HepG2 (cell line): ENCODE measurements around the gene PRM3. TPM values are rescaled to one million over a fixed set of nuclear protein-coding genes. Genes with fewer than 3 reads are reported as not detected.

Experiments used
- ARNT2 ChIP-seq: sonication (generic); formaldehyde crosslinking; IDR thresholded peaks from 2 replicates; pipeline ENCODE4 v1.8.0; 2022; ENCODE audit warnings: mild to moderate bottlenecking, low read depth, missing genetic modification reagents, moderate library complexity
- ATF7 ChIP-seq, 2 experiments: fragments of 450-650 bp in 1 of 2; sonication (generic) in 1 of 2; formaldehyde crosslinking in 1 of 2; IDR thresholded peaks; 2 replicates each; pipeline versions ENCODE4 v1.4.0 to v1.6.1; 2016 to 2020; ENCODE audit warnings: antibody characterized with exemption in 1 of 2, mild to moderate bottlenecking in 1 of 2, missing genetic modification reagents in 1 of 2
- BCL3 ChIP-seq: sonication (generic); formaldehyde crosslinking; IDR thresholded peaks from 2 replicates; pipeline ENCODE4 v1.5.1; 2020; ENCODE audit warnings: mild to moderate bottlenecking, missing genetic modification reagents, moderate library complexity
- BRCA1 ChIP-seq: sonication (generic); formaldehyde crosslinking; IDR thresholded peaks from 2 replicates; pipeline ENCODE4 v1.4.0; 2020; ENCODE audit warnings: missing genetic modification reagents
- FOXJ3 ChIP-seq: sonication (generic); formaldehyde crosslinking; IDR thresholded peaks from 2 replicates; pipeline ENCODE4 v1.4.0; 2020; ENCODE audit warnings: missing genetic modification reagents, mild to moderate bottlenecking, borderline replicate concordance
- KDM2A ChIP-seq: sonication (generic); formaldehyde crosslinking; IDR thresholded peaks from 2 replicates; pipeline ENCODE4 v1.4.0; 2020; ENCODE audit warnings: low read depth, missing genetic modification reagents, borderline replicate concordance
- MEIS1 ChIP-seq: sonication (generic); formaldehyde crosslinking; IDR thresholded peaks from 2 replicates; pipeline ENCODE4 v1.9.0; 2021; ENCODE audit warnings: mild to moderate bottlenecking, missing genetic modification reagents, moderate library complexity, borderline replicate concordance
- POLR2AphosphoS5 ChIP-seq: IDR thresholded peaks from 2 replicates; pipeline ENCODE4 v1.6.1; 2012; ENCODE audit warnings: low read depth, low read length
- SPEN ChIP-seq: sonication (generic); formaldehyde crosslinking; IDR thresholded peaks from 2 replicates; pipeline ENCODE4 v1.5.1; 2020; ENCODE audit warnings: low read depth, mild to moderate bottlenecking, missing genetic modification reagents
- TSC22D2 ChIP-seq: sonication (generic); formaldehyde crosslinking; IDR thresholded peaks from 2 replicates; pipeline ENCODE4 v1.5.1; 2020; ENCODE audit warnings: missing genetic modification reagents, mild to moderate bottlenecking, borderline replicate concordance
- ZNF143 ChIP-seq: sonication (generic); formaldehyde crosslinking; IDR thresholded peaks from 2 replicates; pipeline ENCODE4 v1.4.0; 2020; ENCODE audit warnings: missing genetic modification reagents
- ZNF260 ChIP-seq: sonication (generic); formaldehyde crosslinking; IDR thresholded peaks from 2 replicates; pipeline ENCODE4 v1.4.0; 2020; ENCODE audit warnings: missing genetic modification reagents, low read depth, mild to moderate bottlenecking, borderline replicate concordance
- ZNF468 ChIP-seq: sonication (generic); formaldehyde crosslinking; IDR thresholded peaks from 2 replicates; pipeline ENCODE4 v1.8.0; 2022; ENCODE audit warnings: mild to moderate bottlenecking, moderate library complexity, missing genetic modification reagents
- ZNF510 ChIP-seq: sonication (generic); formaldehyde crosslinking; IDR thresholded peaks from 2 replicates; pipeline ENCODE4 v1.4.0; 2020; ENCODE audit warnings: low read depth, mild to moderate bottlenecking, missing genetic modification reagents
- ZNF572 ChIP-seq: sonication (generic); formaldehyde crosslinking; IDR thresholded peaks from 2 replicates; pipeline ENCODE4 v1.5.1; 2020; ENCODE audit warnings: mild to moderate bottlenecking, missing genetic modification reagents
- ZNF597 ChIP-seq: sonication (generic); formaldehyde crosslinking; IDR thresholded peaks from 2 replicates; pipeline ENCODE4 v1.5.0; 2020; ENCODE audit warnings: missing genetic modification reagents
- ZNF749 ChIP-seq: sonication (generic); formaldehyde crosslinking; IDR thresholded peaks from 2 replicates; pipeline ENCODE4 v1.8.0; 2022; ENCODE audit warnings: mild to moderate bottlenecking, missing genetic modification reagents, moderate library complexity, borderline replicate concordance
- ZNF776 ChIP-seq: sonication (generic); formaldehyde crosslinking; IDR thresholded peaks from 2 replicates; pipeline ENCODE4 v1.4.0; 2020; ENCODE audit warnings: mild to moderate bottlenecking, missing genetic modification reagents
- ZNF883 ChIP-seq: sonication (generic); formaldehyde crosslinking; IDR thresholded peaks from 2 replicates; pipeline ENCODE4 v1.5.1; 2020; ENCODE audit warnings: mild to moderate bottlenecking, missing genetic modification reagents; ENCODE audit errors: not compliant biosample characterization
- polyA plus RNA-seq, 8 experiments: library from polyadenylated mRNA; depleted of rRNA in 3 of 8; stranded (reverse) in 7 of 8; unstranded in 1 of 8; fragments of >200 nt; fragmentation: Illumina TruSeq in 4 of 8; extraction: Trizol in 4 of 8; gene quantifications; 2 replicates each; pipeline versions ENCODE4 v1.2.1 to v1.2.3, GENCODE V29; 2011 to 2016; ENCODE audit warnings: low read depth in 4 of 8, missing spikeins in 1 of 8, mixed read lengths in 1 of 8; ENCODE audit not compliant: insufficient read depth in 1 of 8
- total RNA-seq, 5 experiments: library from RNA; depleted of rRNA; stranded (reverse); fragments of >200 nt; fragmentation: Illumina TruSeq; extraction: Trizol; gene quantifications; 2 replicates each; pipeline ENCODE4 v1.2.3, GENCODE V29; 2016; ENCODE audit warnings: low read depth in 1 of 5
- TF ChIP-seq, protein P1 (sequence below): sonication (generic); formaldehyde crosslinking; IDR thresholded peaks from 2 replicates; pipeline ENCODE4 v1.8.0; 2022; ENCODE audit warnings: mild to moderate bottlenecking, missing genetic modification reagents; ENCODE audit not compliant: insufficient replicate concordance
- TF ChIP-seq, protein P2 (sequence below): sonication (generic); formaldehyde crosslinking; IDR thresholded peaks from 2 replicates; pipeline ENCODE4 v1.5.0; 2020; ENCODE audit warnings: mild to moderate bottlenecking, missing genetic modification reagents

The PRM3 gene
- total and polyA plus RNA-seq, 2 of the 13 experiments (the other 11 are each of a cell fraction or from before 2014, with no cell fraction given), result not detected

DNA sequence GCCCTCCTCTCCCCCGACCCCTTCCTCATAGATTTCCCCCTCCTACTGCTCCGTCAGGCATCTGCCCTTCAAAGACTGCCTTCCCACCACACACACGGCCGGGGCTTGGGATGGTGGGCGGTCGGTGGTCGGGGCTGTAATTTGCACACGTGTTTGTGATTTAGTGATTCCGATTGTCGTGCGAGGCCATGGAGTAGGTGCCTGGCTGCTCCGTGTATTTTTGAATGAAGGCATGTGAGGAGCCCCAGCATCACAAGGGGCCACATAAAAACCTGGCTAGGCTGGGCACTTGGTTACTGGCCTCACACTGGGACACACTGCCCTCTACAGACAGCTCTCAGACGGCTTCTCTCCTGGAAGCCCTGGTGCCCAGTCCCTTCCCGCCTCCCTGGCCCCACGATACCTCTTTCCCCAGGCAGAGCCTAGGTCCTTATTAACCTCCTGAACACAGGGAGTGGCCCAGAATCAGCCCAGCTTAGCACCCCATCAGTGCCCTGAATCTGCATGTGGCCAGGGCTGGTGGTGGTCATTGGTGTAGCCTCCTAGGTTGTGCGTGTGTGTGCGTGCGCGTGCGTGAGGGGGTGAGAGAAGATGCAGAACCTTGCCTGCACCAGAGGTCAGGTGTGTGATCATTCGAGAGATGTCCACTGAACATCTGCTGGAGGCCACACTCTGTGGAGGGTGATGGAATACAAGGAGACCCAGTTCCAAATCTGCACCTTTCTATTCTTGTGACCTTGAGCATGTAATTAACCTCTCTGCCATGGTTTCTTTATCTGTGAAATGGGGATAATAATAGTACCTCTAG is 16.1 kb downstream of the PRM3 start (continued):
- TF ChIP-seq ZNF883, result peak; percentile 77
- peak; percentile 90 for TF ChIP-seq MEIS1 (CRISPR knock-in tag)
- TF ChIP-seq, protein P1, sequence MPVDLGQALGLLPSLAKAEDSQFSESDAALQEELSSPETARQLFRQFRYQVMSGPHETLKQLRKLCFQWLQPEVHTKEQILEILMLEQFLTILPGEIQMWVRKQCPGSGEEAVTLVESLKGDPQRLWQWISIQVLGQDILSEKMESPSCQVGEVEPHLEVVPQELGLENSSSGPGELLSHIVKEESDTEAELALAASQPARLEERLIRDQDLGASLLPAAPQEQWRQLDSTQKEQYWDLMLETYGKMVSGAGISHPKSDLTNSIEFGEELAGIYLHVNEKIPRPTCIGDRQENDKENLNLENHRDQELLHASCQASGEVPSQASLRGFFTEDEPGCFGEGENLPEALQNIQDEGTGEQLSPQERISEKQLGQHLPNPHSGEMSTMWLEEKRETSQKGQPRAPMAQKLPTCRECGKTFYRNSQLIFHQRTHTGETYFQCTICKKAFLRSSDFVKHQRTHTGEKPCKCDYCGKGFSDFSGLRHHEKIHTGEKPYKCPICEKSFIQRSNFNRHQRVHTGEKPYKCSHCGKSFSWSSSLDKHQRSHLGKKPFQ (CRISPR knock-in tag), result peak; percentile 84
- 0 out of 2 replicates have a peak, but pooled peaks have one; percentile 18 for TF ChIP-seq ZNF597 (CRISPR knock-in tag)
- TF ChIP-seq ZNF776 (CRISPR knock-in tag), result peak; percentile 38; the same call in 1 of the 2 replicates
- TF ChIP-seq BCL3 (CRISPR knock-in tag), result peak; percentile 55
- TF ChIP-seq ZNF510 (CRISPR knock-in tag), result peak; percentile 85
- TF ChIP-seq ARNT2 (CRISPR knock-in tag), result no peak
- TF ChIP-seq ZNF143 (CRISPR knock-in tag), result peak; percentile 60; the same call in 1 of the 2 replicates
- 0 out of 2 replicates have a peak, but pooled peaks have one; percentile 63 for TF ChIP-seq FOXJ3 (CRISPR knock-in tag)
- peak; percentile 94 for TF ChIP-seq ZNF572 (CRISPR knock-in tag)
- TF ChIP-seq SPEN, result peak; percentile 78
- no peak for TF ChIP-seq ATF7 (IDR thresholded peaks at IDR 0.05)
- TF ChIP-seq ATF7 (CRISPR knock-in tag; IDR thresholded peaks at IDR 0.05), result peak; percentile 85
- TF ChIP-seq TSC22D2 (CRISPR knock-in tag), result peak; percentile 44; the same call in 1 of the 2 replicates
- 0 out of 2 replicates have a peak, but pooled peaks have one; percentile 80 for TF ChIP-seq ZNF260 (CRISPR knock-in tag)
- 0 out of 2 replicates have a peak, but pooled peaks have one; percentile 72 for TF ChIP-seq ZNF749 (CRISPR knock-in tag)
- peak; percentile 72; the same call in 1 of the 2 replicates for TF ChIP-seq ZNF468
- TF ChIP-seq POLR2AphosphoS5, result peak; percentile 50; the same call in 1 of the 2 replicates
- TF ChIP-seq KDM2A (CRISPR knock-in tag), result peak; percentile 74
- TF ChIP-seq, protein P2, sequence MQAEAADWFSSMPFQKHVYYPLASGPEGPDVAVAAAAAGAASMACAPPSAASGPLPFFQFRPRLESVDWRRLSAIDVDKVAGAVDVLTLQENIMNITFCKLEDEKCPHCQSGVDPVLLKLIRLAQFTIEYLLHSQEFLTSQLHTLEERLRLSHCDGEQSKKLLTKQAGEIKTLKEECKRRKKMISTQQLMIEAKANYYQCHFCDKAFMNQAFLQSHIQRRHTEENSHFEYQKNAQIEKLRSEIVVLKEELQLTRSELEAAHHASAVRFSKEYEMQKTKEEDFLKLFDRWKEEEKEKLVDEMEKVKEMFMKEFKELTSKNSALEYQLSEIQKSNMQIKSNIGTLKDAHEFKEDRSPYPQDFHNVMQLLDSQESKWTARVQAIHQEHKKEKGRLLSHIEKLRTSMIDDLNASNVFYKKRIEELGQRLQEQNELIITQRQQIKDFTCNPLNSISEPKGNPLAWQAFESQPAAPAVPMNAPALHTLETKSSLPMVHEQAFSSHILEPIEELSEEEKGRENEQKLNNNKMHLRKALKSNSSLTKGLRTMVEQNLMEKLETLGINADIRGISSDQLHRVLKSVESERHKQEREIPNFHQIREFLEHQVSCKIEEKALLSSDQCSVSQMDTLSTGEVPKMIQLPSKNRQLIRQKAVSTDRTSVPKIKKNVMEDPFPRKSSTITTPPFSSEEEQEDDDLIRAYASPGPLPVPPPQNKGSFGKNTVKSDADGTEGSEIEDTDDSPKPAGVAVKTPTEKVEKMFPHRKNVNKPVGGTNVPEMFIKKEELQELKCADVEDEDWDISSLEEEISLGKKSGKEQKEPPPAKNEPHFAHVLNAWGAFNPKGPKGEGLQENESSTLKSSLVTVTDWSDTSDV, result no peak
- TF ChIP-seq BRCA1 (CRISPR knock-in tag), result peak; percentile 82; the same call in 1 of the 2 replicates
